IPS-11a (cell line): ENCODE measurements around the gene KLK12.

Experiments
- H3K4me3 ChIP-seq: one replicate; pipeline ENCODE4 v1.5.1; 2013; ENCODE audit warnings: low read depth, low read length, control low read depth

The KLK12 gene

GRCh38 chr19:50983625-50984292 is 51.0 kb downstream of the KLK12 start, which contains the start of gene KLK7:
Gene KLK7 (minus strand): TSS chr19:50983917. CDS start chr19:50982399, 1,518 bp downstream.
- peak within 1 kb of the TSS; percentile 4 for H3K4me3 ChIP-seq

- no peak overlapping the region for H3K4me3 ChIP-seq
Observed at GRCh38 chr19:50982186-50982585, 52.6 kb downstream of the KLK12 start.

GRCh38 chr19:50981587-50982146 is 53.1 kb downstream of the KLK12 start:
- H3K4me3 ChIP-seq = no peak overlapping the region

GRCh38 chr19:50980208-50980607 is 54.6 kb downstream of the KLK12 start:
- H3K4me3 ChIP-seq = no peak overlapping the region

GRCh38 chr19:50979758-50980157 is 55.0 kb downstream of the KLK12 start:
- H3K4me3 ChIP-seq = no peak overlapping the region
